Upper lobe of left lung (tissue), 6 donors: ENCODE results near the gene CFAP221. TPM values are rescaled to one million over a fixed set of nuclear protein-coding genes. Genes with fewer than 3 reads are reported as not detected.

Experiments used
- ATAC-seq, 2 donors: fragments of 200-7000 bp; cut with Tn5 transposase; one replicate each; pipeline ENCODE4 v1.9.1; 2022; ENCODE audit warnings: mild to moderate bottlenecking in 2 of 2, moderate library complexity in 2 of 2; ENCODE audit not compliant: low FRiP score in 2 of 2
- DNase-seq, 2 donors: peaks; one replicate each; pipeline ENCODE4 v3.0.0-alpha.2; 2019 to 2020
- H3K27ac ChIP-seq, 4 donors: fragments of 200-600 bp; sonication (generic); one replicate each; pipeline ENCODE4 v1.5.1; 2016 to 2019
- H3K27me3 ChIP-seq, 4 donors: fragments of 200-600 bp; sonication (generic); one replicate each; pipeline ENCODE4 v1.5.1; 2017 to 2019
- H3K36me3 ChIP-seq, 4 donors: fragments of 200-600 bp; sonication (generic); one replicate each; pipeline ENCODE4 v1.5.1; 2016 to 2019
- H3K4me1 ChIP-seq, 4 donors: fragments of 200-600 bp; sonication (generic); one replicate each; pipeline ENCODE4 v1.5.1; 2018 to 2019
- H3K4me3 ChIP-seq, 4 donors: fragments of 200-600 bp; sonication (generic); one replicate each; pipeline ENCODE4 v1.5.1; 2017 to 2019; ENCODE audit warnings: mild to moderate bottlenecking in 2 of 4, moderate library complexity in 1 of 4
- H3K9me3 ChIP-seq, 4 donors: fragments of 200-600 bp; sonication (generic); one replicate each; pipeline ENCODE4 v1.5.1; 2018 to 2019
- EP300 ChIP-seq, 4 donors: sonication (generic); formaldehyde crosslinking; IDR thresholded peaks; one replicate each; pipeline ENCODE4 v1.5.1; 2017; ENCODE audit warnings: antibody characterized with exemption in 4 of 4, control low read depth in 2 of 4
- POLR2A ChIP-seq, 4 donors: fragments of 450-650 bp; IDR thresholded peaks; one replicate each; pipeline ENCODE4 v1.5.1; 2016 to 2017; ENCODE audit warnings: antibody characterized with exemption in 4 of 4, mild to moderate bottlenecking in 2 of 4
- POLR2AphosphoS5 ChIP-seq, 2 donors: sonication (generic); formaldehyde crosslinking; IDR thresholded peaks; one replicate each; pipeline ENCODE4 v1.5.1; 2017; ENCODE audit warnings: antibody characterized with exemption in 2 of 2
- WGBS, 2 donors: methylation state at CpG; one replicate each; pipeline ENCODE4 v1.1.5; 2017 to 2018; 5-methylcytosine and 5-hydroxymethylcytosine counted together
- total RNA-seq, 6 donors: library from RNA; depleted of rRNA in 4 of 6; stranded (reverse); fragments of >200 nt in 4 of 6; gene quantifications; one replicate each; pipeline versions ENCODE4 v1.1.0 to v1.2.1, GENCODE V29; 2016 to 2021
- TF ChIP-seq, protein P1 (sequence below), 6 experiments: fragments of 450-650 bp in 4 of 6; fragments of 200-600 bp in 2 of 6; sonication (generic) in 2 of 6; IDR thresholded peaks; one replicate each; pipeline ENCODE4 v1.5.1; 2016 to 2019; ENCODE audit warnings: antibody characterized with exemption in 6 of 6
- donor health status: DM: no; HTN: no; CAD: no; lungs with moderate emphysema.
- donor health status: DM: no; HTN: yes; CAD: no; lungs with severe emphysema.

CFAP221 gene
- total RNA-seq, 6 donors from 2014 or later = 13.9 to 67.5 (median 30.9) TPM

DNA sequence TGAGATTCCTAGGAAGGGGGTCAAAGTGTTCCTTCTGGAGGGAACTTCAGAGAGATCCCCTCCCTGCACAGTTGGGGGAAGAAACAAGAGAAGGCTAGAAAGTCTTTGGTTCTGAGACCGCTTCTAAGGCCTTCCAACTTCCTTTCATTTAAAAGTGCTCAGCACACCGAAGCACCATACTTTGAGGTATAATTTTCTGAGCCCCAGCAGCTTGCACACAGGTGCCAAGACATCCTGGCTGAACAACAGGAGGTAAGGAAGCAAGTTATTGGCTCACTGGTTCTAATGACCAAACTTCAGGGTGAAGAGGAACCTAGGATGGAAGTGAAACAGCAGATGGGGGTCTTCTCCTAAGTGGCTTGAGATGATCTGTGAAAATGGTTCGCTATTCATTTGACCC, 154.0 kb downstream of the CFAP221 start:
- WGBS, 2 donors = 88 to 91% methylated on average over 3 of the region's 3 CpGs
- no peaks in the 10 kb centered on the region for H3K9me3 ChIP-seq
- ATAC-seq (no peak), DNase-seq (no peak)
- no peaks in the 10 kb centered on the region for H3K36me3 ChIP-seq
- H3K4me3 ChIP-seq = no peak overlapping the region
- no peak for TF ChIP-seq POLR2A (IDR thresholded peaks at IDR 0.05)
- no peak for TF ChIP-seq EP300 (IDR thresholded peaks at IDR 0.05)
- TF ChIP-seq, protein P1, sequence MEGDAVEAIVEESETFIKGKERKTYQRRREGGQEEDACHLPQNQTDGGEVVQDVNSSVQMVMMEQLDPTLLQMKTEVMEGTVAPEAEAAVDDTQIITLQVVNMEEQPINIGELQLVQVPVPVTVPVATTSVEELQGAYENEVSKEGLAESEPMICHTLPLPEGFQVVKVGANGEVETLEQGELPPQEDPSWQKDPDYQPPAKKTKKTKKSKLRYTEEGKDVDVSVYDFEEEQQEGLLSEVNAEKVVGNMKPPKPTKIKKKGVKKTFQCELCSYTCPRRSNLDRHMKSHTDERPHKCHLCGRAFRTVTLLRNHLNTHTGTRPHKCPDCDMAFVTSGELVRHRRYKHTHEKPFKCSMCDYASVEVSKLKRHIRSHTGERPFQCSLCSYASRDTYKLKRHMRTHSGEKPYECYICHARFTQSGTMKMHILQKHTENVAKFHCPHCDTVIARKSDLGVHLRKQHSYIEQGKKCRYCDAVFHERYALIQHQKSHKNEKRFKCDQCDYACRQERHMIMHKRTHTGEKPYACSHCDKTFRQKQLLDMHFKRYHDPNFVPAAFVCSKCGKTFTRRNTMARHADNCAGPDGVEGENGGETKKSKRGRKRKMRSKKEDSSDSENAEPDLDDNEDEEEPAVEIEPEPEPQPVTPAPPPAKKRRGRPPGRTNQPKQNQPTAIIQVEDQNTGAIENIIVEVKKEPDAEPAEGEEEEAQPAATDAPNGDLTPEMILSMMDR (IDR thresholded peaks at IDR 0.05) = no peak
- TF ChIP-seq POLR2AphosphoS5 (IDR thresholded peaks at IDR 0.05) = no peak
- H3K27ac ChIP-seq = no peak overlapping the region
- H3K27me3 ChIP-seq = no peaks in the 10 kb centered on the region
- H3K4me1 ChIP-seq = peaks cover 0 to 21% (median 12%) of the 10 kb centered on the region in 4 donors

DNA sequence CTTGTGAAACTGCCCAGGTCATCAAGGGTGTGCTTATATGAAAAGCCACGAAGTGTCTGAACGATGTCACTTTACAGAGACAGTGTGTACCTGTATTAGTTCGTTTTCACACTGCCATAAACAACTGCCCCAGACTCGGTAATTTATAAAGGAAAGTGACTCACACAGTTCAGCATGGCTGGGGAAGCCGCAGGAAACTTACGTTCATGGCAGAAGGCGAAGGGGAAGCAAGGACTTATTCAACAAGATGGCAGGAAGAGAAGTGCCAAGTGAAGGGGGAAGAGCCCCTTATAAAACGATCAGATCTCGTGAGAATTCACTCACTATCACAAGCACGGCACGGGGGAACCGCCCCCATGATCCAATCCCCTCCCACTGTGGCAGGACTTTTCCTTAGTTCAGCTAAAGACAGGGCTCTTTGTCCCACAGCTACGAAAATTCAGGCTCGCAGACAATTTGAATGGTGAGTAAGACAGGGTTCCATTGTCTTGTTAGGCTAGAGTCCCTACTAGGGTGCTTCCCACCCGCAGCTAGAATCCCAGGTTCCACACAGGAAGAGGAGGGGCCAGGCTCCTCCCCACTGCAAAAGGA, 154.9 kb downstream of the CFAP221 start:
- TF ChIP-seq POLR2A (IDR thresholded peaks at IDR 0.05) (no peak), POLR2AphosphoS5 (IDR thresholded peaks at IDR 0.05) (no peak), EP300 (IDR thresholded peaks at IDR 0.05) (no peak)
- TF ChIP-seq, protein P1 (IDR thresholded peaks at IDR 0.05) = no peak
- DNase-seq (no peak), ATAC-seq (no peak)
- Histone ChIP-seq H3K4me3 (no peak overlapping the region), H3K36me3 (no peaks in the 10 kb centered on the region), H3K9me3 (no peaks in the 10 kb centered on the region), H3K4me1 (peaks cover 0 to 21% (median 12%) of the 10 kb centered on the region in 4 donors), H3K27ac (no peak overlapping the region), H3K27me3 (no peaks in the 10 kb centered on the region)
- 70 to 73% methylated on average over 15 of the region's 15 CpGs for WGBS, 2 donors

DNA sequence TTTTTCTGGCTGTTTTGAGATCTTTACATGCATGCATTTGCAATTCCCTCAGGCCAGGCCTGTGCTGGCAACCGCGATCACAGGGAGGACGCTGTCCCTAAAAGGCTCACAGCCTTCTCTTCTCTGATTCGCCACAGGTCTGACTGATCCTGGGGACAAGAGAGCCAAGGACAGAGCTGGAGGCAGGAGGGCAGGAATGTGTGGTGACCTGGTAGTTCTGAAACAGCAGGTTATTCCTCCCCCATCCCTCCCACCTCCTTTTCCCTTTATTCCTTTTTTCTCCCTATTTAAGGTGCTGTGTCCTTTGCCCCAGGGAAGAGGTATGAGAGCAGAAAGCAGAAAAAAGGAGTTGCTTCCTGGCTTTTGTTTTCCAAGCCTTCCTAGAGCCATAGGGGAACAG, 156.6 kb downstream of the CFAP221 start:
- H3K4me1 ChIP-seq = peaks cover 0 to 8% (median under 1%) of the 10 kb centered on the region in 4 donors
- ATAC-seq = no peak
- peaks cover 0 to 5% (median 0%) of the 10 kb centered on the region in 4 donors for H3K9me3 ChIP-seq
- 88 to 100% methylated on average over 4 of the region's 4 CpGs for WGBS, 2 donors
- H3K27ac ChIP-seq = no peak overlapping the region
- DNase-seq = no peak
- H3K36me3 ChIP-seq = no peaks in the 10 kb centered on the region
- no peak for TF ChIP-seq EP300 (IDR thresholded peaks at IDR 0.05)
- no peak for TF ChIP-seq POLR2AphosphoS5 (IDR thresholded peaks at IDR 0.05)
- TF ChIP-seq POLR2A (IDR thresholded peaks at IDR 0.05) = no peak
- TF ChIP-seq, protein P1 (IDR thresholded peaks at IDR 0.05) = no peak
- no peaks in the 10 kb centered on the region for H3K27me3 ChIP-seq
- no peak overlapping the region for H3K4me3 ChIP-seq

DNA sequence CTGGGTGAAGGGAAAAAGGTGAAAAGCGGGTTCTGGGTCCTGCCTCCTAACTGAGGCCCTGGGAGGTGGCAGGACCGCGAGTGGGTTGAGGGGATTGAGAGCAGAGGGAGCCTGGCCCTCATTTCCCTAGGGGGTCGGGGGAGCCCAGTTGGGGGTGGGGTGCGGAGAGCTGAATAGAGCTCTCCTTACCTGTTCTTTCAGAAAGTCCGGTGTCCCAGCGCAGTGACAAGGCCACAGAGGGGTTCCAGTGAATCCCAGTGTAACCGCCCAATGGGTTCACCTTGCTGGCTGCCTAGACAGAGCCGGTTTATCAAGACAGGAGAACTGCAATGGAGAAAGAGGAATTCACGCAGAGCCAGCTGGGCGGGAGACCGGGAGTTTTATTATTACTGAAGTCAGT, 157.1 kb downstream of the CFAP221 start:
- ATAC-seq (no peak), DNase-seq (no peak)
- TF ChIP-seq POLR2A (IDR thresholded peaks at IDR 0.05) (no peak), EP300 (IDR thresholded peaks at IDR 0.05) (no peak), POLR2AphosphoS5 (IDR thresholded peaks at IDR 0.05) (no peak)
- TF ChIP-seq, protein P1 (IDR thresholded peaks at IDR 0.05) = no peak
- Histone ChIP-seq H3K27me3 (no peaks in the 10 kb centered on the region), H3K27ac (no peak overlapping the region), H3K9me3 (peaks cover 0 to 5% (median 0%) of the 10 kb centered on the region in 4 donors), H3K4me3 (no peak overlapping the region), H3K36me3 (no peaks in the 10 kb centered on the region), H3K4me1 (peaks cover 0 to 8% (median 0%) of the 10 kb centered on the region in 4 donors)
- WGBS, 2 donors = 75 to 76% methylated on average over 12 of the region's 12 CpGs
